Right cardiac atrium (tissue), 5 donors: ENCODE measurements around the gene KRTAP5-4. TPM values are rescaled to one million over a fixed set of nuclear protein-coding genes. Genes with fewer than 3 reads are reported as not detected.

Experiments used
- ATAC-seq, 2 donors: fragments of 200-7000 bp; cut with Tn5 transposase; one replicate each; pipeline versions ENCODE4 v1.8.0 to v1.9.1; 2020; ENCODE audit warnings: moderate library complexity in 2 of 2, mild to moderate bottlenecking in 1 of 2
- DNase-seq, 3 donors: peaks; one replicate each; pipeline ENCODE4 v3.0.0-alpha.2; 2020
- H3K27ac ChIP-seq: one replicate; pipeline ENCODE4 v1.5.1; 2013; ENCODE audit warnings: mild to moderate bottlenecking, low read length, control low read depth, moderate library complexity
- H3K27me3 ChIP-seq: one replicate; pipeline ENCODE4 v1.6.1; 2013; ENCODE audit not compliant: control insufficient read depth, insufficient read depth
- H3K4me1 ChIP-seq: one replicate; pipeline ENCODE4 v1.6.1; 2013; ENCODE audit warnings: low read length; ENCODE audit not compliant: control insufficient read depth, insufficient read depth
- H3K4me3 ChIP-seq: one replicate; pipeline ENCODE4 v1.5.1; 2013; ENCODE audit warnings: low read length, control low read depth
- H3K9me3 ChIP-seq: one replicate; pipeline ENCODE4 v1.6.1; 2013; ENCODE audit warnings: low read length; ENCODE audit not compliant: control insufficient read depth
- WGBS: extraction: QIAGEN DNeasy Blood & Tissue Kit; methylation state at CpG from one replicate; pipeline ENCODE4 v1.1.7; 2013; 5-methylcytosine and 5-hydroxymethylcytosine counted together
- intact Hi-C, 4 donors: fragments of 100-400 bp; cut with DNase I; formaldehyde crosslinking; loops; one replicate each; pipeline versions ENCODE4 v1.11.0 to v1.14.0; 2022 to 2023
- polyA plus RNA-seq: library from polyadenylated mRNA; stranded (reverse); fragments of 200-250 nt; gene quantifications from one replicate; pipeline ENCODE4 v1.2.3, GENCODE V29; 2013
- total RNA-seq, 4 donors: library from RNA; stranded (reverse); fragmentation: NEBNext Ultra II Directional; extraction: Animal tissue kit (Norgen Biotek cat#: 25700); gene quantifications; one replicate each; pipeline ENCODE4 v1.2.1, GENCODE V29; 2021
- donor health status: healthy with polysubstance abuse.
- donor health status: DM: no; HTN: yes; CAD: no.
- donor health status: DM: no; HTN: no; CAD: no.
- donor health status: DM: no; HTN: yes; CAD: no; lungs with severe emphysema.
- donor health status: DM: yes; HTN: yes; CAD: no.

The KRTAP5-4 gene
- total and polyA plus RNA-seq, 5 donors, result not detected

DNA sequence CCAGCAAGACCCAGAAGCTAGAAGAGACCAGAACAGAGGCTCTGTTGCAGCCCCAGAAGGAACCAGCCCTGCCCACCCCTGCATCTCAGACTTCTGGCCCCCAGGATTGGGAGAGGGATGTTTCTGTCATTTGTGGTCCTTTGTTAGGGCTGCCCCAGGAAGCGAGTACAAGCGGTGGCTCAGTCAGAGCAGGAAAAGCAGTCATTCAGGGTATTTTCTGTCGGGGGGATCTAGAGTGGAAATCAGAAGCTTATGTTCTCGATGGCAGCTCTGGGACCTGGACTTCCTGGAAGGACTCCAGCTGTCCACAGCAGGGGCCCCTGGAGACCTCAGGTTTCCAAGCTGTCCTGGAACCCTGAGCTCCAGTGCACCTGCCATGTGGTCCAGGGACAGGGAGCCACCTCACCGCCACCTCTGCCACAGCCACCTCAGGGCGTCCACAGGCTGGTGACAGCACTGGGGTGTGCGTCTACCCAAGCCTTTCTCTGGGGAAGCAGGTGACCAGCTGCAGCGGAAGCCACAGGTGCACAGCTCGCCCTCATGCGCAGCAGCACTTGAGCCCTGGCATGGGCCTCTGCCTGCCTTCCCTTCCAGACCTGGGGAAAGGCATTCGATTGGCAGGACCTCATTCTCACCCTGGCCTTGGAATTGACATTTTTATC, 10.2 kb upstream of the KRTAP5-4 start:
- intact Hi-C loops, result no loop called here
- Histone ChIP-seq H3K4me3 (no peak overlapping the region), H3K27ac (no peak overlapping the region), H3K4me1 (no peaks in the 10 kb centered on the region), H3K27me3 (no peaks in the 10 kb centered on the region), H3K9me3 (no peaks in the 10 kb centered on the region)
- ATAC-seq, result no peak
- WGBS, result 57% methylated on average over 11 of the region's 11 CpGs
- no peak for DNase-seq

DNA sequence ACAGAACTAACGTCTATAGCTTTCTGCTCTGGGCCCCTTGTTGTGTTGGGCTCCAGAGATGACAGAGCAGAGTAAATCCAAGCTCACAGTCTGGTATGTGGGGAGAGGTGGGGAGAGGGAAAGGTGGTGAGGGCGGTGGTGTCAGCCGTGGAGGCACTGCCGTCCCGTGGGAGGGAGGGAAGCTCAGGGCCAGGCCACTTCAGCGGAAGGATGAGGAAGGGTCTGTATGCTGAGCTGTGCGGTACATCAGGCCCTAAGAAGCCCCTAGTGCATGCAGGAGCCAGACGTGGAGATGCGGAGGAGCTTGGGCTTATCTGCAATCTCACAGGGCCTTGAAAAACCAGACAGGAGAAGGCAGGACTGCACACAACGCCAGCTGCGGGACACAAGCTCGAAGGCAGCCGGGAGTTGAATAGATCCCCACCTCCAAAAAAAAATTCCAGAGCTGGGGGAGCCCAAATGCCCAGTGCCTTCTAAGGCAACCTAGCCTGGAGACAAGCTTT, 9.2 kb upstream of the KRTAP5-4 start:
- Histone ChIP-seq H3K27me3 (no peaks in the 10 kb centered on the region), H3K27ac (no peak overlapping the region), H3K4me1 (no peaks in the 10 kb centered on the region), H3K9me3 (no peaks in the 10 kb centered on the region), H3K4me3 (no peak overlapping the region)
- intact Hi-C loops, result no loop called here
- DNase-seq (no peak), ATAC-seq (no peak)
- 71% methylated on average over 13 of the region's 13 CpGs for WGBS

DNA sequence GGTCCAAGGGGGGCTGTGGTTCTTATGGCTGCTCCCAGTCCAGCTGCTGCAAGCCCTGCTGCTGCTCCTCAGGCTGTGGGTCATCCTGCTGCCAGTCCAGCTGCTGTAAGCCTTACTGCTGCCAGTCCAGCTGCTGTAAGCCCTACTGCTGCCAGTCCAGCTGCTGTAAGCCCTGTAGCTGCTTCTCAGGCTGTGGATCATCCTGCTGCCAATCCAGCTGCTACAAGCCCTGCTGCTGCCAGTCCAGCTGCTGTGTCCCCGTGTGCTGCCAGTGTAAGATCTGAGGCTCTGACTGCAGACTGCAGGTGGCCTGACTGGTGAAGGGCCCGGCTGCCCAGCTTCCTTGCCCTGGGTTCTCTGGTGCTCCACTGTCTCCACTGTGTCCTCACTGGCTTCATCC, 8.3 kb upstream of the KRTAP5-4 start:
- Histone ChIP-seq H3K4me3 (no peak overlapping the region), H3K27ac (no peak overlapping the region), H3K9me3 (no peaks in the 10 kb centered on the region), H3K4me1 (no peaks in the 10 kb centered on the region), H3K27me3 (no peaks in the 10 kb centered on the region)
- DNase-seq, result no peak
- 77% methylated on average over 2 of the region's 2 CpGs for WGBS
- intact Hi-C loops, result no loop called here
- no peak for ATAC-seq

DNA sequence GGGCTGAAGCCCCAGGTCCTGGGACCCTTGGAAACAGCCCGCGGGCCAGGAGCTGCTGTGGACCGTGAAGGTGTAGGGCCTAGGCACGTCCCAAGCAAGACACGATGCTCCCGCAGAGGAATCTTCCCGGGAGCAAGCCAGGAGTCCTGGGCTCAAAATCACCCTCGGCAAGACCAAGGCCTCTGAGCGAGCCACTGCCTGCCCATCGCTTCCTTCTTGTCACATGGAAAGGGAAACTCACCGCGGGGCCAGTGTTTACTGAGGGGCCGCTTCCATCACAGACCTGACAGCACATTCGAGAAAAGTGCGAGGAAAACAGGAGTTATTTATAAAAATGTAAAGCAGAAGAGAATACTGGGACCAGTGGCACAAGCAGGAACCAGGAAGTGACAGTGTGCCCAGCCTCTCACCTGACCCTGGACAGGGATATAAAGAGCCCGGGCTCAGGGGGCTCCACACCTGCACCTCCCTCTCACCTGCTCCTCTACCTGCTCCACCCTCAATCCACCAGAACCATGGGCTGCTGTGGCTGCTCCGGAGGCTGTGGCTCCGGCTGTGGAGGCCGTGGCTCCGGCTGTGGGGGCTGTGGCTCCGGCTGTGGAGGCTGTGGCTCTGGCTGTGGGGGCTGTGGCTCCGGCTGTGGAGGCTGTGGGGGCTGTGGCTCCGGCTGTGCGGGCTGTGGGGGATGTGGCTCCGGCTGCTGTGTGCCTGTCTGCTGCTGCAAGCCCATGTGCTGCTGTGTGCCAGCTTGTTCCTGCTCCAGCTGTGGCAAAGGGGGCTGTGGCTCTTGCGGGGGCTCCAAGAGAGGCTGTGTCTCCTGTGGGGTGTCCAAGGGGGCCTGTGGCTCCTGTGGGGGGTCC, 7.6 kb upstream of the KRTAP5-4 start, which contains the start of gene KRTAP5-5:
Gene KRTAP5-5, plus strand, starts transcription at position 450 of the 860 bp plus-strand sequence. Its CDS starts 66 bp downstream, at position 516.
- WGBS, result 76% methylated on average over 25 of the region's 26 CpGs
- DNase-seq (no peak), ATAC-seq (no peak)
- Histone ChIP-seq H3K4me1 (no peaks in the 10 kb centered on the region), H3K9me3 (no peaks in the 10 kb centered on the region), H3K4me3 (no peak within 1 kb of the TSS), H3K27me3 (no peaks in the 10 kb centered on the region), H3K27ac (no peak within 1 kb of the TSS)
- intact Hi-C loops, result loop anchor here in 3 of 4 donors (10.0 kb wide), 1 partner anchor 85 kb away; no protein-coding TSS in a partner anchor

DNA sequence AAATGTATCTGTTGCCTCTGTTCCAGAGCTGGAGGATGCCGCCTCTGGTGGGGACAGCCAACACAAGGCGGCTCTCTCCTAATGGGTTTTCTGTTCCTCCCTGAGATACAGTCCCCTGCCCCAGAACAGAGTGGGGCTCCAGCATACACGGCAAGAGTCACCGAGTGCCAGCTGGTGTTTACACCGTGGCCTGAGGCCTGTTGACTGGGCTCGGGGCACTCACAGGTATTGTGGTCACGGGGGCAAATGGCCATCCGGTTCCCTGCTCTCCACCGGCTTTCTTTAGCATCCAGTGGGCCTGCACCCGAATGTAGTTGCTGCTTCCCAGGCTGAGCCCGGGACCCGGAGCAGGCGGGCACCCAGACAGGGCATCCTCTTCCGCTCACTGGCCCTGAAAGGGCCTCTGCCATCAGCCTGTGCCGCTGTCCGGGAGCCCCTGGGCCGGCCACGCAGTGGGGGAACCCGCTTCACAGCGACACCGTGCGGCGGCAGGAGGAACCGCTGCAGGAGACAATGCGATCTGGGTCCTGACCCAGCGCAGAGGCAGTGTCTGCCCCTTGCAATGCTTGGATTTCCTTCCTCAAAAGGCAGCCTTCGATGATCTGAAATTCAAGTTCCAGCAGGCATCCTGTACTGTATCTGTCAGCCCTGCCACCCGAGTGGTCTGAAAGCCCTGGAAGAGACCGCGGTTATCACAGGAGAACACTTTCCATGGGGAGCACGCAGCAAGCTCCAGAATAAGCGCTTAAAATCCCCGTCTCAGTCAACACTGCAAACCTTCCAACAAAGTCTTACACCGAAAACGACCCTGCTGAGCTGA, 6.8 kb upstream of the KRTAP5-4 start:
- no peaks in the 10 kb centered on the region for H3K9me3 ChIP-seq
- H3K27me3 ChIP-seq, result no peaks in the 10 kb centered on the region
- H3K4me1 ChIP-seq, result no peaks in the 10 kb centered on the region
- ATAC-seq, result peak; percentile 75 to 80
- peak; percentile 51 to 82 (median 75) for DNase-seq
- no peak overlapping the region for H3K4me3 ChIP-seq
- WGBS, result 27% methylated on average over 35 of the region's 35 CpGs
- H3K27ac ChIP-seq, result no peak overlapping the region
- intact Hi-C loops, result loop anchor here in 3 of 4 donors (10.0 kb wide), 1 partner anchor 84 kb away; no protein-coding TSS in a partner anchor

DNA sequence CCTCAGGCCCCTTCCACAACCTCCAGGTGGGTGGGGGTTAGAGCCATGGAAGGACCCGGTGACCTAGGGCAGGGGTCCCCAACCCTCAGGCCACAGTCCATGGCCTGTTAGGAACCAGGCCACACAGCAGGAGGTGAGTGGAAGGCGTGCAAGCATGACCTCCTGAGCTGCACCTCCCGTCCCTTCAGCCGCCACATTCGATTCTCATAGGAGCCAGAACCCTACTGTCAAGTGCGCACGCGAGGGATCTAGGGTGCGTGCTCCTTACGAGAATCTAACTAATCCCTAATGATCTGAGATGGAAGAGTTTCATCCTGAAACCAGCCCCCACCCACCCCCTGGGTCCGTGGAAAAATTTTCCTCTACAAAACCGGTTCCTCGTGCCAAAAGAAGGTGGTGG, 3.6 kb upstream of the KRTAP5-4 start:
- WGBS, result 85% methylated on average over 13 of the region's 13 CpGs
- DNase-seq (no peak), ATAC-seq (no peak)
- H3K9me3 ChIP-seq, result no peaks in the 10 kb centered on the region
- no peak overlapping the region for H3K27ac ChIP-seq
- intact Hi-C loops, result loop anchor here in 3 of 4 donors (10.0 kb wide), 1 partner anchor 81 kb away; no protein-coding TSS in a partner anchor
- no peaks in the 10 kb centered on the region for H3K4me1 ChIP-seq
- peaks cover 2% of the 10 kb centered on the region for H3K27me3 ChIP-seq
- H3K4me3 ChIP-seq, result no peak overlapping the region

DNA sequence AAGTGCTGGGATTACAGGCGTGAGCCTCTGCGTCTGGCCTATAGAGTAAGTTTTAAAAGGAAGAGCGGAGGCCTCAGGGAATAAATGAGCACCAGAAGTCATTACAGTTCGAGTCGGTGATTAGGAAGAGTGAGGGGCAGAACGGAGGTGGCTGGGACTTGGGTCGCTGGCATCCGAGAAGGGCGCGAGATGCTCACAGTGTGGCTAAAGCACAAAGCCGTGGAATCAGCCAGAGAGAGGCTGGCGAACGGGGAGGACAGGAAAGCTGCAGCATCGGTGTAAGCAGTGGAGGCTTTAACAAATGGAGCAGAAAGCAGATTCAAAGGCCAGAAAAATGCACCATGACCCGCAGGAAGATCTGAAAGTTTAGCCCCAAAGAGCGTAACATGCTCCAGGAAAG, 2.7 kb upstream of the KRTAP5-4 start:
- DNase-seq, result no peak
- intact Hi-C loops, result loop anchor here in 3 of 4 donors (10.0 kb wide), 1 partner anchor 80 kb away; no protein-coding TSS in a partner anchor
- 85% methylated on average over 16 of the region's 16 CpGs for WGBS

DNA sequence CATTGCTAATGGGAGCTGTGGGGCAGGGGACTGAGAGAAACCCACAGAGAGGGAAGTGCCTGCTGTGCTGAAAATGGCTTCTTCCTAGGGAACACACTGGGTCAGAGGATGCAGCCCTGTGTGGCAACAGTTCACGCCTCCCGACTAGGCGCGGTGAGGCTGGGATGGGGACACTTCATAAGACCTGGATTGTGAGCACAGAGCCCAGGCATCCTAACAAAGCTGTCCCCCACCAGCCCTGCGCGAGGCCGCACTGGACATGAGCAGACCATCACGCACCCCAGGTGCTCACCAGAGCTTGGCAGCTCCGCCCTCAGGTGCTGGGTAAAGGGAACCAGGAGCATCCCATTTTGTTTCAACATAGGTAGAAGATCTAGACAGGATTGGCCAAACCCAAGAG, 1.8 kb upstream of the KRTAP5-4 start:
- DNase-seq, result no peak
- H3K27me3 ChIP-seq, result peaks cover 2% of the 10 kb centered on the region
- H3K27ac ChIP-seq, result no peak overlapping the region
- H3K4me3 ChIP-seq, result no peak overlapping the region
- H3K9me3 ChIP-seq, result no peaks in the 10 kb centered on the region
- ATAC-seq, result no peak
- H3K4me1 ChIP-seq, result no peaks in the 10 kb centered on the region
- intact Hi-C loops, result loop anchor here in 3 of 4 donors (10.0 kb wide), 1 partner anchor 79 kb away; no protein-coding TSS in a partner anchor
- WGBS, result 65% methylated on average over 9 of the region's 9 CpGs

More for the DNA sequence above, 2.7 kb upstream of the KRTAP5-4 start:
- H3K4me3 ChIP-seq, result no peak overlapping the region
- peaks cover 2% of the 10 kb centered on the region for H3K27me3 ChIP-seq
- no peak overlapping the region for H3K27ac ChIP-seq
- H3K9me3 ChIP-seq, result no peaks in the 10 kb centered on the region
- H3K4me1 ChIP-seq, result no peaks in the 10 kb centered on the region
- no peak for ATAC-seq

DNA sequence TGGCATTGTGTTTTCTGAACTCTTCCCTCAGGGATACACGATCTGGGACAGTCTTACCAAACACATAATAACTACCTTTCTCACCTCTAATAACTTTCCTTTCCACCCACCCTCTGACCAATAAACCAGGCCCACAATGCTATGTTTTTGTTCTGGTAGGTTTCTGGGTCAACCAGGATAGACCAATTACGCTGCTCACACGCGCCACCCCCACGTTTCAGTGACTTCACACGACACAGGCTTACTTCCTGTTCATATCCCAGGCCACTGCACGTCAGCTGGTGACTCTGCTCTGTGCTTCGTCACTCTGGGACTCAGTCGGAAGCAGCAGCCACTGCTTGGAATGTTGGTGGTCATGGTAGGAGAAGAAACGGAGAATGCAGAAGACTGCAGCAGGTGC, 2.5 kb downstream of the KRTAP5-4 start:
- no peaks in the 10 kb centered on the region for H3K9me3 ChIP-seq
- DNase-seq (no peak), ATAC-seq (no peak)
- WGBS, result 33% methylated on average over 10 of the region's 10 CpGs
- no peak overlapping the region for H3K27ac ChIP-seq
- no peaks in the 10 kb centered on the region for H3K4me1 ChIP-seq
- peaks cover 2% of the 10 kb centered on the region for H3K27me3 ChIP-seq
- no peak overlapping the region for H3K4me3 ChIP-seq
- intact Hi-C loops, result no loop called here

DNA sequence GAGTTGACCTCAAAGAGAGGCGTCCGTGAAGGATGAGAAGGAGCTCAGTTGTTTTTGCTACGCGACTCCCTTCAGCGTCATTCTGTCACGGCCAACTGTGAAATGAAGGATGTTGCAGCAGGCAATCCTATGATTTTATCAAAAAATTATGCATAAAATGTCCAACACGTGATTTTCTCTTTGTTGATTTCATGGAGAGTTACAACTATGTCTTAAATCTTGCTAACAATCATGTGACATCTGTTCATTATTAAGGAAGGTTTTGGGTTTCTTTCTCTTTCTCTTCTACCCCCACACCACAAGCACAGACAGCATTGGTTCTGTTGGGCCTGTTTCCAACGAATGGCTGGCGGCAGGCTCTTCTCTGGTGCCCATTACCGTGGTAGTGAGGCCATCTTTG, 3.7 kb downstream of the KRTAP5-4 start:
- WGBS, result 86% methylated on average over 10 of the region's 10 CpGs
- Histone ChIP-seq H3K9me3 (no peaks in the 10 kb centered on the region), H3K4me3 (no peak overlapping the region), H3K4me1 (no peaks in the 10 kb centered on the region), H3K27me3 (peaks cover 2% of the 10 kb centered on the region), H3K27ac (no peak overlapping the region)
- intact Hi-C loops, result no loop called here
- DNase-seq (no peak), ATAC-seq (no peak)
